GM18499 (cell line): Measurements from ENCODE around the gene DENND11.
"Not testable (repeated sequence)": the region's sequence is repeated elsewhere in the genome, so short reads cannot be mapped to it uniquely, and the experiment has no call there.

Experiments
- ATAC-seq: cut with Tn5 transposase; IDR thresholded peaks from one replicate; pipeline ENCODE4 v1.9.1; 2021; ENCODE audit warnings: moderate number of reproducible peaks; ENCODE audit not compliant: insufficient read depth, unreplicated experiment

The DENND11 gene

DNA sequence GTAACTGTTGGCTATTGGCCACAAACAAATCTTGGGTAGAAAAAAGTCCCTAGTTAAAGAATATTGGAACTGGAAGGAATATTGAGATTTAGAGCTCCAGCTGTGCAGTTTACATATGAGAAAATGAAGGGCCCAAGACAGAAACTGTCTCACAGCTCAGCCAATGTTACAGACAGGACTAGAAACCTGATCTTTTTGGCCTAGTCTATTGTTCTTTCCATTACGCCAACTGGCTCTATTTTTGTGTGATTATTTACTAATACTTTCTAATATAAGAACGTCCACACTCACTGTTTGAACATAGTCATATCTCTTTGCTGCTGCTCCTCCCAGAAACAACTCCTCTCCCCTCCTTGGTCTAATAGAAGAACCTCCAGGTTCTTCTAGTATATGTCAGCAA, 7.4 kb upstream of the DENND11 start:
- ATAC-seq = no peak

DNA sequence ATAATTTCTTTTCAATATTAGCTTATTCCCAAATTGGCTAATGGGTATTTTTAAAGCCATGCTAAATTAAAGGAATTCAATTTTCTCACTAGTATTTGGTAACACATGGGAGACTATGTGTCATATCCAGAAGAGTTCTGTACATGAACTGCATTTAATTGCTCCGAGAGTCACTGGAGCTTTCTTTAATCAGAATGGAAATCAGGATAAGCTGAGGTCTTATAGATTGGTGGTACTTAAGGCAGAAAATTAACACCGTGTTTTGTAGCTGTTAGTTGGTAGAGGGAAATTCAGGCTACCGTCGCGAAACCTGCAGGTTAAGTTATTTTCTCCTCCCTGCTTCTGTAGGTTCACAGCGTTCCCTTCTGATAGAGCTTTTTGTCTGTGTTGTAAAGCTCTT, 6.4 kb upstream of the DENND11 start, which contains the start of gene WEE2:
Gene WEE2, plus strand, starts transcription at position 3 of the 400 bp plus-strand sequence. CDS start 406 bp downstream, outside the sequence.
- no peak for ATAC-seq

DNA sequence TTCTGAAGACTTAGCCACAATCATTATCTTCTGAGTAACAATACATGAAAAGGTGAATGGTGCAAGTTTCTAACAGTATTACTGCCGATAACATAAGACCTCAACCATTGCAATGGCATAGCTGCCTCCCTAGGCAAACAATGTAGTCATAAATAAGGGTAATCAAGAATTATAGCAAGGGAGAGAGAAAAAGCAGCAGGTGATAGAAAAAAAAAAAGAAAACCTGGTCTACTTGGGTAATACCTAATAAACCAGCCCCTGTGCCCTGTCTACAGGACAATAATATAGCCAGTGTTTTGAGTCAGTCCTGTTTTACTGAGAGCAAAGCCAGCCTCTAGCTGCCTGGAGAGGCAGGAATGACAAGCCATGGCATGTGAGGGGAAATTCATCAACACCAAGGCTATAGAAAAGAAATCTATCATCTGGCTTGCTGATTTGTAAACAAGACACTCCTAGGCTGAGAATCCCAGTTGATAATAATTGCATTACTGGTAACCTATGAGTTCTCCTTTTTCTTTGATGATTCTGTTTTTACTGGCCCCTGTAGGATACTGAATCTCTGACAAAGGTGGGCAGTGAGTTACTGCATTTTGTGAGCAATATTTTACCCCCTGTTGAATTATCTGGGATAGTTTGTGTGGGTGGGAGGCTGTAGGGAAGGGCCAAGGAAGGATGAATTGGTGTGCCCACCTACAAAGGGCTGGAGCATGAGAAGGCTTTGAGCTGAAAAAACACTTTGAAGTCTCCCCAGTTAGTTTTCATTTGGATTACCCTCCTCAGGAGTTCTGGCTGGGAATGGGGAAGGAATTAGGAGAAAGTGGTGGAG, 4.5 kb upstream of the DENND11 start:
- no peak for ATAC-seq

DNA sequence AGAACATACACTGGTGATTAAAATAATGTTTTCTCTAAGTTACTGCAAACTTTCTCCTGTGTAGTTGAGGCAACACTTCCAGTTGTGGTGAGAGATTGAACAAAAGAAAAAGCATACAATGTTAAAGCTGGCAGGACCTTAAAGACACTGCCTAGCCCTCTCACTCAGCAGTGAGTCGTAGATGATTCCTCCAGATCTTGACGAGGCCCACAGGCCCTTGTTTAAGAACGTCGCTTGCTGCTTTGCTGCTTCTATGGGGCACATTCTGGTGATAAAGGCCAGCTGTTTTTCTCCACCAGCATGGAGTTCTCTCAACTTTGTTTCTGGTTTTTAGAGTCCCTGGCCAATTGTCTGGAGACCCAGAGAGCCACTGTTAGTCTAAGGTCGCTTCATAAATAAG, 2.8 kb upstream of the DENND11 start:
- ATAC-seq = no peak

DNA sequence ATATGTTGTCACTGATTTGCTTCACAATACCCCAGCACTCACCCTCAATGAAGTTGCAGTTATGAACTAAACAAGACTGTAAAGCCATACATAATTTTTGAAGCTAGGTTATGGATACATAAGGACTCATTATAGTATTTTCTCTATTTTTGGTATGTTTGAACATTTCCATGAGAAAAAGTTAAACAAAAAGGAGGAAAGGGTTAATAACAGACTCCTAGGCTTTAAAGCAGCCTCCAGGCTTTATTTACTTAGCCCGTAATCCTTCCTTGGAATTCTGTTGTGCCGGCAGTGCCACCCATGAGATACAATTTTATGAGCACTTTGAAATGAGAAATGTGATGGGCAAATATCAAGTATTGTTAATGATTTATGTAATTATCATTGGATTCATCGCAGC, 2.1 kb upstream of the DENND11 start:
- ATAC-seq = no peak

DNA sequence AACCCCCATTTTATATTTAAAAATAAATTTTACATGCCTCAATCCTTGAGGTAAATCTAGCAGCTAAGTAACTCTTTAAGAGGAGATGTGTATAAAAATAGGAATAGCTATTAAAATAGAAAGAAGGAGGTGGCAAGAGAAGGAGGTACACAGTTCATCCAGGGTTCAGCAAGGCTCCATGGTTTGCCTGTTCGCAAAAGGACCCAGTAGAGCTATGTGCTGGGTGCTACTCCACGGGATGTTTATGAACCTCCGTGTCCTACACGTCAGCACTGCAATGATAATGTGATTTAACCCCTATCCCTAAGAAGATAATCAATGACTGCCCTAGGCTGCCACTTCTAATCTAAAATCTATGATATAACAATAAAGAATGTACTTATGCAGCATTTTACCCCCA, 926 bp upstream of the DENND11 start:
- no peak for ATAC-seq

DNA sequence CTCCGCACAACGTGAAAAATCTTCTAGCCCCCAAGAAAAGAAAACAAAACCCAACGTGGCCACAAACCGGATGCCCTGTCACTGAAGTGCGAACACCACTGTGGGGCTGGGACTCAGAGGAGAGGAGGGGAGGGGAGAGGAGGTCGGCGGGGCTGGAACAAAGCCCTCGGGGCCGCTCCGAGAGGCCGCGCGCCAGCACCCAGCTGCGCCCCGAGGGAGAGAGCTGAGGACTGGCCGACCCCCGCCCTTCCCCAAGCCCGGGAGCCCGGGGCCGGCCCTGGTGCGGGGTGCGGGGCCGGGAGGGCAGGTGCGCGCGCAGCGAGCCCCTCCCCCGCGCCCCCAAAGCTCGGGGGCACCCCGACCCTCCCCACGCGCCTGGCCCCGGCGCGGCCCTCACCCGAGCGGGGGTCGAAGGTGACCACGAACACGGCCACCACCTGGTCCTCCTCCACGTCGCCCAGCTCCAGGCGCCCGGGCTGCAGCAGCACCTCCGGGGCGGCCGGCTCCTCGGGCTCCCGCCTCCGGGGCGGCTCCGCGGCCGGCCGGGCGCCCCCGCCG, 398 bp downstream of the DENND11 start:
- peak; percentile 40 for ATAC-seq

DNA sequence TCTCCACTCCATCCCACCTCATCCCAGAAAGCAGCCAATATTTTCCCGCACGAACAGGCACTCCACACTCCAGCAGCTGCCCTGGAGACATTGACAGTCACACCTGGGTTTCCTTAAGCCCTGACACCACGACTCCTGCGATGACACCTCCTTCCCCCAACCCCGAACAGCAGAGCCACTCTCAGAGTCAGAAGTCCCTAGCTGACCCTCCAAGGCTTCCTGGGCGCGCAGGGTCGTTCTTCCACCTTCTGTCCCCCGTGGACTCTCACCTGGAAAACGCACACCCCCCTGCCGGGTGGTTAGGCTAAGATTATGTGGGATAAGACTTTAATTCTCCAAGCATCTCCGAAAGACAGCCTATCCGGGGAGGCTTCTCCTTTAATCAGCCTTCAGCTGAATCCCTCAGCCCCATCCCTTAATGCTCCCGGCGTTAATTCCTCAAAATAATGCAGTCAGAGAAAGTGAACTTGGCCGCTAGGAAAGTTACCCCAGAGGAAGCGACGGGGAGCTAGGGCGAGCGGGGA, 1.1 kb downstream of the DENND11 start:
- ATAC-seq = no peak

DNA sequence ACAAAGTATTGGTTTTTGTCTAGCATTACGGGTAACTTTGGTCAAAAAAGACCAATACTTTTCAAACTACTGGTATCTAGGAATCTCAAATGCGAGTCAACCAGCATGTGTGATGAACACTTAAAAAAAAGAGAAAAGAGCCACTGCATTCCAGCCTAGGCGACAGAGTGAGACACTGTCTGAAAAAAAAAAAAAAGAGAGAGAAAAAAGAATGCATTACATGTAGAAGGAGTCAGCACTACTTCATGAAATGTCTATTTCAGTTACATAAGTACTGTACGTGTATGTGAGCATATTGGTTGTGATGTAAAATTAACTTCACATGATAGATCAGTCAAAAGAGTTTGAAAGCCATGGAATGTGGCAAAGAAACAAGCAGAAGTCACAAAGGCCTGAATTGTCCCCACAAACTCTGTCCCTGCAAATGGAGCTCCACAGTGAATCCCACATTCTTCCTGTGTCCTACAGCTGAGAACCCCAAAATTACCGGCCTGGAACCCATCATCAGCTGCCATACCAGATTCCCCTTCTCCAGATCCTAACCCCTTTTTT, 1.6 kb downstream of the DENND11 start:
- no peak for ATAC-seq

DNA sequence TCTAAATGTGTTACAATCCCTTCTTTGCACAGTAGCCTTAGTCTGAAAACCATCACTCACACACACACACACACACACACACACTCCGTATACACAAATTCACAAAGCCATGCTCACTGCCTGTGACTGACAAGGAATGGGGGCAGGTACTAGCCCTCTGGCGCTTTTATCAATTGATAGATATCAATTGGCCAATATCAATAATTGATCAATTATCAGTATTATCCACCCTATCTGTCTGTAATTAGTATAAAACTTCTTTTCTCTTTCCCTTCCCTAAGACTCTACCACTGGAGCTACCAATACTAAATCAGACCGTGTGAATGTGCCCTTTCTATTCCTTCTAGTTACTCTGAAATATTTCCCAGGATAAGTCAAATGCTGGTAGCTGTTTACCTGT, 2.1 kb downstream of the DENND11 start:
- no peak for ATAC-seq

DNA sequence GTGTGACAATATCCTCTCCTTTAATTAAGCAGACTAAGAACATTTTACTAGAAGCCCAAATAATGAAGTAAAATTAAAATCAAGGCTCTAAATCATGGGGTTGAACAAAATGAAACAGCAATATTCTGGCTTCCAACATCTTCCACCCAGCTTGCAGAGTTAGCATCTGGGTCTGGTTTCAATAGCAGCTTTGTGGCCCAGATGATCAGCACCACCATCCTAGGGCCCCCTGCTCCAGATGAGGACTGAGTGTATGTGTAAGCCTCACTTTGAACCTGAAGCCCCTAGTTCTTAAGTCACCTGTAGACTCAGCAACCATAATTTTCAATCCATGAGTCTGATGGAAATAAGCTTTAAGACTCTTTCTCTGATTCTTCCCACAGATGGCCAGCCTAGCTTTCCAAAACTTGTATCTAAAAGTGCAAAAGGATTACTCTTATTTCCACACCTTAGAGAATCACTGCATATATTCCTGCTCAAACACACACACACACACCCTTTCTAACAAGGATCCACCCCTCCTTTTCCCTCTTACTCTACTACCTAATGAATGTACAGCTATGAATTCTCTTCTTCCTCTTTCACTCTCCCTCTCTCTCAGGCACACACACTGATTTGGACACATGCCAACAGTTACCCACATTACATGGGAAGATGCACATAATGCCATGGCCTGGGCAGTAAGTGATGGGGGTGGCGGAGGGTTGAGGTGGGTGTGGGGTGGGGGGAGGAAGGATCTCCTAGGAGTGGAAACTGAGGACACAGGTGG, 3.5 kb downstream of the DENND11 start:
- no peak for ATAC-seq

DNA sequence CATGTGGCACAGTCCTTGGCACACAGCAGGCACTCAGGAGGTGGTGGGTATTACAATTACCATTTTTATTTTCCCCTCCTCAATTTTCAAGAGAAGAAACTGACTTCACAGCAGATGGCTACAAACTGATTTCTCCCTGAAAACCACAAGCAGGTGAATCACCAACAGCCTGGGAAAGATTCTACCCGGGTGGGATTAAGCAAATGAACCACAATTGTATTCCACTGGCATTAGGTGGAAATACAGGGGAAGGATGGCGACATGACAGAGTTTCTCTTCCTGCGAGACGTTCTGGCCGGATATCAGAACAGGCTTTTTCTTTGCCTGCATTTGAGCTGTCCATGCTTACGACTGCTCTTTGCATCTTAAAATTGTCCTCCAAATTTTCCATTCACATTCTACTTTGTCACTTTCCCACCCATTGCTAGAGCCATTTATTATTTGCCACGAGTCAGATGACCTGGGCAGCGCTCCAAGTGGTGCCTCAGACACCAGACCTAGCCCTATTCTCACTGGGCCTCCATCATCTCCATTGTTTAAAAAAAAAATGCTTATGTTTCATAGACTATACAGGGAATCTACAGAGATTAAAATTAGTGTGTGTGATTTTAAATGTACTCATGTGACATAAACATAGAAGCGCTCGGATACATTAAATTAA, 4.6 kb downstream of the DENND11 start:
- no peak for ATAC-seq

DNA sequence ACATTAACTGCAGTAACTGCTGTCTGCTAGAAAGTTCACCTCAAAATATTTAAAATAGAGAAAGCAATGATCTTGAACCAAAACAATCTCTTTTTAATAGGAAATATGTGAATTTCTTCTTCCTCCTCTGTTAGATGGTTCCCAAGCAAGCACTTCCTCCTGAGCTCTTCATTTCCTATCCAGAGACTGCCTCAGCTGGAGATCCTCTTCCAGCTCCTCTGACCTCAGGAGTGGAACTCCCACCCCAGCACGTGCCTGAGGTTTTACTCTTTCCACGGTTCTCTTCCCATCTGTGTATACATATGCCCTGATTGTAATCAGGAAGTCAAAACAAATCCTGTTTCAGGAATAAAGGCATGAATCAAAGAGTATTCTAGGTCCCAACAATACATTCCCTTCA, 5.6 kb downstream of the DENND11 start:
- no peak for ATAC-seq

DNA sequence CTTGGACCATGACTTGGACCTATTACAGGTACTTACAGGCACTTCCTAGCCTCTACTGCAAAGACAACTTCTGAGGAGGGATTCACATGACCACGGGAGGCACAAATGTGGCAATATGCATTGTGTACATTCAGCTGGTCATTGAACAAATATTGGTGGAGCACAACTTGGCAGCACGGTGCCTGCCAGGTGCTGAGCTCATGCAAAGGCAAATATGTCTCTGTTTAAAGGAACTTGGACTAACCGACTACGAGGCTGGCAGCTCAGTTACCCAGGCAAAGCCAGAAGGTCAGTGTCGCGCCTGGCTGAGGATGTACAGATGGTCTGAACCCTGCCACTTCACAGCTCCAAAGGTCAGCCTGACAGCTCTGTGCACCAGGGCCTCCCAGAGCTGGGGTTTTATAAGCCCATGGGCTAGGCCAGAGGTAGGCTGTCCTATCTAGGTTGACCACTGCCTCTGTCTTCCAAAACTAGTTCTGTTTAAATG, 6.1 kb downstream of the DENND11 start:
- no peak for ATAC-seq

DNA sequence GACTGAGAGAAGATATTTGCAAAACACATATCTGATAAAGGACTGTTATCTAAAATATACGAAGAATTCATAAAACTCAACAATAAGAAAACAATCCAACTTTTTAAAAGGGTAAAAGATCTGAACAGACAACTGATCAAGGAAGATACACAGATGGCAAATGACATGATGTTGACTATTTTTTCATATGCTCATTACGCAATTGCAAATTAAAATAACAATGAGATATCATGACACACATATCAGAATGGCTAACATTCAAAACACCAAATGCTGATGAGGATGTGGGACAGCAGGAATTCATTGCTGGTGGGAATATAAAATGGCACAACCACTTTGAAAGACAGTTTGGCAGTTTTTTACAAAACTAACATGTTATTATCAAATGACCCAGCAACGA, 8.9 kb downstream of the DENND11 start:
- ATAC-seq = no peak

DNA sequence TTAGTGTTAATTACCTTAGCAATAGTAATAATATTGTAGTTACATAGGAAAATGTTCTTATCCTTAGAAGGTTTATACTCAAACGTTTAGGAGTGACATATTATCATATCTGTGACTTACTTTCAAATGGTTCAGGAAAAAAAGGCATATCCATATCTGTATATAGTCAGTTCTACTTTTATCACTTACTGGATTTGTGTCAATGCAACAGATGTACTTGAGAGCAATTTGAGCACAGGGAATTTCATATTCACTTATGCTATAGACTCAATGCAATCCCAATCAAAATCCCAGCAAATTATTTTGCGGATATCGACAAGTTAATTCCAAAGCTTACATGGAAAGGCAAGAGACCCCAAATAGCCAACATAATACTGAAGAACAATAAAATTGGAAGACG, 10.0 kb downstream of the DENND11 start:
- no peak for ATAC-seq

DNA sequence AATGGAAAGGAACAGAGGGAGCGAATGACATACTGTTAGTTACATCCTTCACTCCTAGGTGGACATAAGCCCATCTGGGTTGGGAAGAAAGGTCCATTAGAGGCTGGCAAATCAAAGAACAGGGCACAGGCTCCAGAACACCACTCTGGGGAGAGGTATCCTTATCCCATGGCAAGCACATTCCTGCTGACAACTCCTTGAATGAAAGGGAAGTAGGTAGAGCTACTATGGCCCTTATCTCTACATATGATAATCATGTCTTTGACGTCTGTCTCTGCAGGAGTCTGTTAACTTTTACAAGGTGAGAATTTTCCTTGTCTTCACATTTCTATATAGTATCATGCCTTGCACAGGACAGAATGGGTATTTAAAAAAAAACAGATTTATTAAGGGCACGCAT, 10.4 kb downstream of the DENND11 start:
- ATAC-seq = no peak

DNA sequence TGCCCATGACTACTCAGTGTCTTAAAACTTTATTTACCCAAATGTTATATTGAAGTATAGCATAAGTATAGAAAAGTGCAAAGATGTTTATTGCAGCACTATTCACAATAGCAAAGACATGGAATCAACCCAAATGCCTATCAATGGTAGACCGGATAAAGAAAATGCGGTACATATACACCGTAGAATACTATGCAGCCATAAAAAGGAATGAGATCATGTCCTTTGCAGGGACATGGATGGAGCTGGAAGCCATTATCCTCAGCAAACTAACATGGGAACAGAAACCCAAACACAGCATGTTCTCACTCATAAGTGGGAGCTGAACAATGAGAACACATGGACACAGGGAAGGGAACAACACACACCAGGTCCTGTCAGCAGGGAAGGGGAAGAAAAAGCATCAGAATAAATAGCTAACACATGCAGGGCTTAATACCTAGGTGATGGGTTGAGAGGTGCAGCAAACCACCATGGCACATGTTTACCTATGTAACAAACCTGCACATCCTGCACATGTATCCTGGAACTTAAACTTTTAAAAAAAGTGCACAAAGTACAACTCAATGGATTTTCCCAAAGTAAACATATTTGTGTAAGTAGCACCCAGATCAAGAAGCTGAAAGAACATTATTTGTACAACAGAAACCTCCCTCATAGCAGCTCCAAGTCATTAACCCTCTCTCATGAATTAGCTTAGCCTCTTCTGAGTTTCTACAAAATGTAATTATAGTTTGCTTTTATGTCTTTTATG, 12.7 kb downstream of the DENND11 start:
- ATAC-seq = not testable (repeated sequence)

DNA sequence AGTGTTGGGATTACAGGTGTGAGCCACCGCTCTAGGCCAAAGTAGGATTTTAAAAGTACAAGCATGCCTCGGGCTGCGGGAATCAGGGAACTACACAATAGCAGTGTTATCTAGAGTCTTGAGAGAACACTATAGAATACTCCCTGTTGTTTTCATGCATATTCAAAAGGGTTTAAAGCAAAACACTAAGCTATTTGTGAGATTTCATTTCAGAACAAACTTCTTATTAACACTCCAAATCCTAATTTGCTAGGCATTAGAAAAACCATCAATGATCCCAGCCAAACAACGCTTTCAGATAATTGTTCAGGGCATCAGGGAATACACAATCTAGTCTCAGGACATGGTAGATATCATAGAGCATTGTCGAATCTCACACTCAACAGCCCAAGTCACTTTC, 13.9 kb downstream of the DENND11 start:
- ATAC-seq = no peak
